Spleen (tissue), 11 donors: ENCODE measurements around the gene SLC7A10. TPM values are rescaled to one million over a fixed set of nuclear protein-coding genes. Genes with fewer than 3 reads are reported as not detected.

Experiments used
- DNase-seq: peaks from one replicate; pipeline ENCODE4 v3.0.0-alpha.2; 2020
- H3K27ac ChIP-seq, 8 donors: fragments of 200-600 bp; sonication (generic) in 7 of 8; 1 replicate in 4 of 8; 2 replicates in 4 of 8; pipeline versions ENCODE4 v1.5.0 to v1.8.0; 2016 to 2021; ENCODE audit warnings: inconsistent platforms in 4 of 8, mild to moderate bottlenecking in 4 of 8, moderate library complexity in 1 of 8
- H3K27me3 ChIP-seq, 7 donors: fragments of 200-600 bp; sonication (generic) in 6 of 7; replicated peaks in 1 of 7; 1 replicate in 4 of 7; 2 replicates in 3 of 7; pipeline versions ENCODE4 v1.5.0 to v1.8.0; 2016 to 2021; ENCODE audit warnings: inconsistent platforms in 3 of 7, mild to moderate bottlenecking in 1 of 7
- H3K36me3 ChIP-seq, 6 donors: fragments of 200-600 bp; sonication (generic) in 5 of 6; 1 replicate in 4 of 6; 2 replicates in 2 of 6; pipeline versions ENCODE4 v1.5.0 to v1.8.0; 2016 to 2021; ENCODE audit warnings: inconsistent platforms in 2 of 6
- H3K4me1 ChIP-seq, 6 donors: fragments of 200-600 bp; sonication (generic) in 5 of 6; 1 replicate in 3 of 6; 2 replicates in 3 of 6; pipeline versions ENCODE4 v1.5.0 to v1.8.0; 2016 to 2021; ENCODE audit warnings: inconsistent platforms in 3 of 6
- H3K4me3 ChIP-seq, 8 donors: fragments of 200-600 bp; sonication (generic) in 7 of 8; 1 replicate in 4 of 8; 2 replicates in 4 of 8; pipeline versions ENCODE4 v1.5.0 to v1.8.0; 2016 to 2021; ENCODE audit warnings: inconsistent platforms in 4 of 8, mild to moderate bottlenecking in 4 of 8, moderate library complexity in 2 of 8
- H3K9me3 ChIP-seq, 8 donors: fragments of 200-600 bp; sonication (generic) in 7 of 8; 1 replicate in 4 of 8; 2 replicates in 4 of 8; pipeline versions ENCODE4 v1.5.0 to v1.8.0; 2016 to 2021; ENCODE audit warnings: inconsistent platforms in 4 of 8
- CTCF ChIP-seq, 11 experiments: fragments of 200-600 bp in 7 of 11; fragments of 450-650 bp in 4 of 11; sonication (generic) in 4 of 11; IDR thresholded peaks in 8 of 11; conservative IDR thresholded peaks in 3 of 11; 1 replicate in 7 of 11; 2 replicates in 4 of 11; pipeline versions ENCODE4 v1.4.0 to v1.8.0; 2016 to 2021; ENCODE audit warnings: antibody characterized with exemption in 11 of 11, inconsistent platforms in 4 of 11, mild to moderate bottlenecking in 1 of 11
- POLR2A ChIP-seq, 3 donors: fragments of 450-650 bp; IDR thresholded peaks; one replicate each; pipeline ENCODE4 v1.5.1; 2017; ENCODE audit warnings: antibody characterized with exemption in 3 of 3, mild to moderate bottlenecking in 1 of 3
- POLR2AphosphoS5 ChIP-seq, 3 donors: sonication (generic); formaldehyde crosslinking; IDR thresholded peaks; one replicate each; pipeline ENCODE4 v1.5.1; 2017; ENCODE audit warnings: antibody characterized with exemption in 3 of 3
- WGBS, 5 donors: extraction: QIAGEN DNeasy Blood & Tissue Kit in 3 of 5; methylation state at CpG; one replicate each; pipeline versions ENCODE4 v1.1.5 to v1.1.7; 2013 to 2018; 5-methylcytosine and 5-hydroxymethylcytosine counted together
- intact Hi-C: fragments of 100-400 bp; cut with DNase I; formaldehyde crosslinking; loops from one replicate; pipeline ENCODE4 v1.15.0; 2023; ENCODE audit warnings: low total_unique reads
- polyA plus RNA-seq, 3 donors: library from polyadenylated mRNA; stranded (reverse); fragments of 200-250 nt; gene quantifications; one replicate each; pipeline ENCODE4 v1.2.1, GENCODE V29; 2013
- total RNA-seq, 7 donors: library from RNA; depleted of rRNA in 3 of 7; stranded (reverse); fragments of >200 nt in 3 of 7; fragmentation: NEBNext Ultra II Directional in 4 of 7; extraction: Animal tissue kit (Norgen Biotek cat#: 25700) in 4 of 7; gene quantifications; one replicate each; pipeline versions ENCODE4 v1.1.0 to v1.2.1, GENCODE V29; 2016 to 2021
- donor health status: healthy with polysubstance abuse.
- donor health status: DM: no; HTN: no; CAD: no; lungs with moderate emphysema.
- donor health status: DM: no; HTN: no; CAD: no.
- donor health status: Bipolar disorder and iron deficiency.
- donor health status: healthy.
- donor health status: DM: no; HTN: no; CAD: no.
- donor health status: DM: yes; HTN: yes; CAD: no.

The SLC7A10 gene
- total and polyA plus RNA-seq, 10 donors, result 0.06 to 0.37 (median 0.19) TPM; not detected in 6

GRCh38 chr19:33235996-33236350, 10.3 kb upstream of the SLC7A10 start:
- intact Hi-C loops, result loop anchor here (2.0 kb wide), 1 partner anchor 171 kb away; no protein-coding TSS in a partner anchor
- DNase-seq, result peak; percentile 46
- Histone ChIP-seq H3K27me3 (peaks cover 0 to 36% (median 6%) of the 10 kb centered on the region in 7 donors), H3K4me3 (peak overlapping the region in 4 of 8 donors; percentile 1 to 50 (median 15)), H3K9me3 (no peaks in the 10 kb centered on the region), H3K27ac (no peak overlapping the region), H3K4me1 (peaks cover 0 to 23% (median 10%) of the 10 kb centered on the region in 6 donors), H3K36me3 (no peaks in the 10 kb centered on the region)
- TF ChIP-seq POLR2A (IDR thresholded peaks at IDR 0.05) (no peak), CTCF (IDR thresholded peaks at IDR 0.05 in 8 of 11, conservative IDR thresholded peaks at IDR 0.05 in 3 of 11) (no peak), POLR2AphosphoS5 (IDR thresholded peaks at IDR 0.05) (no peak)
- 81 to 93% (median 87%) methylated on average over 13 to 20 of the region's 20 CpGs for WGBS, 5 donors

- H3K9me3 ChIP-seq, result no peaks in the 10 kb centered on the region
- H3K27me3 ChIP-seq, result peaks cover 0 to 35% (median 6%) of the 10 kb centered on the region in 7 donors
- H3K36me3 ChIP-seq, result no peaks in the 10 kb centered on the region
- TF ChIP-seq CTCF (IDR thresholded peaks at IDR 0.05 in 8 of 11, conservative IDR thresholded peaks at IDR 0.05 in 3 of 11) (peak; percentile 78 to 95 (median 90)), POLR2A (IDR thresholded peaks at IDR 0.05) (no peak)
- no peak overlapping the region for H3K27ac ChIP-seq
- 11 to 50% (median 47%) methylated on average over 12 to 30 of the region's 30 CpGs for WGBS, 5 donors
- intact Hi-C loops, result loop anchor here (2.0 kb wide), 1 partner anchor 171 kb away; no protein-coding TSS in a partner anchor
- H3K4me1 ChIP-seq, result peaks cover 0 to 20% (median 10%) of the 10 kb centered on the region in 6 donors
- peak; percentile 93 for DNase-seq
- H3K4me3 ChIP-seq, result peak overlapping the region in 4 of 8 donors; percentile 1 to 50 (median 15)
Measured at GRCh38 chr19:33235269-33235995, 9.8 kb upstream of the SLC7A10 start.

GRCh38 chr19:33234736-33235135, 9.1 kb upstream of the SLC7A10 start:
- intact Hi-C loops, result loop anchor here (2.0 kb wide), 1 partner anchor 172 kb away; no protein-coding TSS in a partner anchor
- WGBS, 5 donors, result 63 to 75% (median 65%) methylated on average over 7 to 9 of the region's 9 CpGs

More at GRCh38 chr19:33234736-33235135, 9.1 kb upstream of the SLC7A10 start:
- H3K4me1 ChIP-seq, result peaks cover 0 to 20% (median 10%) of the 10 kb centered on the region in 6 donors
- no peak overlapping the region for H3K4me3 ChIP-seq
- peak; percentile 63 for DNase-seq
- H3K36me3 ChIP-seq, result no peaks in the 10 kb centered on the region
- peaks cover 0 to 2% (median under 1%) of the 10 kb centered on the region in 8 donors for H3K9me3 ChIP-seq
- no peak overlapping the region for H3K27ac ChIP-seq
- peaks cover 0 to 37% (median 12%) of the 10 kb centered on the region in 7 donors for H3K27me3 ChIP-seq
- TF ChIP-seq POLR2A (IDR thresholded peaks at IDR 0.05) (no peak), CTCF (IDR thresholded peaks at IDR 0.05 in 8 of 11, conservative IDR thresholded peaks at IDR 0.05 in 3 of 11) (no peak), POLR2AphosphoS5 (IDR thresholded peaks at IDR 0.05) (no peak)
